T-helper 1 cell treated with Interleukin-12 subunit alpha and Interleukin-12 subunit beta and Interleukin-4 antibody, amounts not matched to agents 30 ng/mL and 1 ng/mL, for 36 hours (primary cell): ENCODE results near the gene EIF2S2. TPM values are rescaled to one million over a fixed set of nuclear protein-coding genes. Genes with fewer than 3 reads are reported as not detected.

ENCODE experiments used
- intact Hi-C: fragments of 100-400 bp; cut with micrococcal nuclease; formaldehyde crosslinking; loops from one replicate; pipeline ENCODE4 v1.15.1; 2024
- total RNA-seq: library from RNA; stranded (reverse); gene quantifications from 2 replicates; pipeline ENCODE4 v1.2.3, GENCODE V29; 2022

EIF2S2 gene
- total RNA-seq, 1 donor from 2014 or later = 70.0 TPM

DNA sequence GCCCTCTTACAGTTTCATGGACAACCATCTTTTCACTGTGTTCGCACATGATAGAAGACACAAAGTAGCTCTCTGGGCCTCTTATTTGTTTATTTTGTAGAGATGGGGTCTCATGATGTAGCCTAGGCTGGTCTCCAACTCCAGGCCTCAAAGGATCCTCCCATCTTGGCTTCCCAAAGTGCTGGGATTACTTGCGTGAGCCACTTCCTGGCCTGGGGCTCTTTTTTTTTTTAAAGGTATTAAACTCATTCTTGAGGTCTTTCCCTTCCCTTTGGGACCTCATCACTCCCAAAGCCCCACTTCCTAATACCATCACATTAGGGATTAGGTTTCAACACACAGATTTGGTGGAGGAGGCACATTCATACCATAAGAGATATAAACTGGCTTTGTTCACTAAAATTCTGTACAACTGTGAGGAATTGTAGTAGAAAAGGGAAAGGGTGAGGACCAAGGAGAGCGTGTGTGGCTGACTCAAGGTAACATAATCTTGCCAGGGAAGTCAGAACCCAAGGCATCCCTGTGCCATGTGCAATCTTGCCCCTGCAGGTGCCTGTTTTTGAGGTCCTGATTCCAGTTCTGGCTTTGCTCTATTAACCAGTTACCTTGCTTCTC lies 45.5 kb downstream of the EIF2S2 start:
- intact Hi-C loops = loop anchor here (5.0 kb wide), 3 partner anchors 254 to 609 kb away; partner anchors contain the start of gene CHMP4B

DNA sequence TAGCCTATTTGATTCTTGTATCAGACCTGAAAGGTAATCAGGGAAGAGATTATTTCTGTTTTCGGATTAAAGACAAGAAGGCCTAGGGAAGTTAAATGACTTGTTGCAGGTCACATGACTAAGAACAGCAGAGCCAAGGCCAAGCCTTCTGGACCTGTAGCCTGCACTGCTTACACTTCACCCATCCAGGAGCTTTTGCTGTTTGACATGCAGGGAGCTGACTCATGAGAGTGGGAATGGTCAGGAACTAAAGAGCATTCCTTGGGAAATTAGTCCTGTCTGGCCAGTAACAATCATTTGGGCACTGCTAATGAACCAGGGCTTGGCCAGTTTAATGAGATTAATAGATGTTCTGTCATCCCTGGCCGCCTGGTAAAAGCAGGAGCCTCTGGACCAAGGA lies 46.8 kb downstream of the EIF2S2 start:
- intact Hi-C loops = loop anchor here (5.0 kb wide), 3 partner anchors 253 to 608 kb away; partner anchors contain the start of gene CHMP4B

DNA sequence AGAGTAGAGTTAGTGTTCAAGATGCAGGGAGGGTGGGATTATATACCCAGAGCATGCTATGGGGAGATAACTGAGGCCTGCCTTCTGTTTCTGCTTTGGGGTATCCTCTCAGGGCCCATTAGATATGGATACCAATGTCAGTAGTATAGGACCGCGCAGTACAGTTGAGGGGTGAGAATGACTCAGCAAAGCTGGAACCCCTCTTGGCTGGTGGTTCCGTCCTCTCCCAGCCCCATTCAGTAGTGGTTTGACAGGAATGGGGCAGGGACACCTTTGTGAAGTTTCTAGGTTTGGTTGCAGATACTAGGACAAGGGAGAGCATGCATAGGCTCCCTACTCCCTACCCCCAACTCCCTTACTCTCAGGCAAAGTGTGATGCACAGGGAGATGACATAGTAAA lies 47.8 kb downstream of the EIF2S2 start:
- intact Hi-C loops = no loop called here

DNA sequence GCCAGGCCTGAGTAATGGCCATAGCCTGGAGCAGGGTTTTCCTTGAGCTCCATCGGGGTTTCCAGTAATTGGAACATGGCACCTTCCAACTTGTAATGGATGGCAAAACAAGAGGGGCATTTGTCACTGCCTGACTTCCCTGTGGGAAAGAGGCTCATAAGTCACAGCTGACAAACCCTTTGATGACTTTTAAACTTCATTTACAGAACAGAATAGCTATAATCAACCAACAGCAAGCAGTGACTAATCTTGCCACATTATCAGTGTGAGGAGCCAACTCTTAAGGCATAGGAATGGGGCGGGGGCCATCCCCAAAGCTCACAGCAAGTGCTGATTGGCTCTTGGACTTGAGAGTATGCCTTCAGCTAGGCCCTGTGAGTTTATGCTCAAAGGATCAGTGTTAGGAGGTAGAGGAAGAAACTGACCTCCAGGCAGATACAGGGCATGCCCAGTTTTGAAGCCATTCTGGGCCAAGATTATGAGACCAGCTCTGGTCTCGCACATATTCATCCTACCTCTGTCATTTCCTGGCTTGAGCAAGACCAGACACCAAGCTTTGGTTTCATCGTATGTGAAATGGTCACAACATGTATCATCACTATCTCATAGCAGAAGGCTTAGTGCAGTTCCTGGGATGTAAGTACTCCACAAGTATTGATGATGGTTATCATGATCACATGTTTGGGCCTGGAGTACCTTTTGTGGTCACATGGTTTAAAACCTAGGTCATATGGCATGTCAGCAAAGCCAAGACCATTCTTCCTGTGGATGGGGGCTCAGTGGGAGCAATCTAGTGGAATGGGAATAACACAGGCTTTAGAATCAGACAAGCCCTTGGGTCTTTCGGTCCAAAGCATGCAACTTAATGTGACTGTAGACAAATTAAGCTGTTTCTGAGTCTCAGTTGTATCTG lies 49.2 kb downstream of the EIF2S2 start:
- intact Hi-C loops = no loop called here

DNA sequence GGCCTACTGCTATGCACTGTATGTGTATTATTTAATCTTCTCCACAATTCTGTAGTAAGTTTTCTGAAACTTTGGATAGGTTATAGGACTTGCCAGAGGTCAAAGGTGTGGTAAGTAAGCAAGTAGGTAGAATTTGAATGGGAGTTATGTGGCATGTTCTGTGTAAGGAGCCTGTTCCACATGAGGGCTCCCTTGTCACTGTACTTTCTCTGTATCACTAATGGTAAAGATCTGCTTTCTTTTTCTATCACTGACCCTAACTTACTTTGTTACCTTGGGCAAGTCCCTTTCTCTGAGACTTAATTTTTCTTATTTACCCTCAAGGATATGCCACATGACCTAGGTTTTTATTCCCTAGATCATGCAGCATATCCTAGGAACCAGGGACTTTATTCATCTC lies 50.3 kb downstream of the EIF2S2 start:
- intact Hi-C loops = no loop called here

DNA sequence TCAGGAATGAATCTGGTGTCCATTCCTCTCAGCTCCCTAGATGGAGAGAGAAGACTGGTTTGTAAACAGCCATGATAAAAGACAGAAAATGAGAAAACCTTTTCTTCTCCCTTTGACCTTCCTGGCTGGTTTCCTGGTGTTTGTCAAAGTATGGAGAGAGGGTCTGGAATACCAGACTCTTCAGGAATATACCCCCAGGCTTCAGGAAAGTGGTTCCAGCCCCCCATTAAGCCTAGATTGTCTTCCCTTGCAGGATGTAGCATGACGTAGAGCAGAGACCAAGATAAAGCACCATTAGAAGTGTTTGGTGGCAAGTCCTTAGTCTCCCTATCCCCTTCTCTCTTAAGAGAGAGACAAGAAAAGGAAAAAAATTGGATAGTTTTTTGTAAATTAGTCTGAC lies 51.1 kb downstream of the EIF2S2 start:
- intact Hi-C loops = no loop called here

DNA sequence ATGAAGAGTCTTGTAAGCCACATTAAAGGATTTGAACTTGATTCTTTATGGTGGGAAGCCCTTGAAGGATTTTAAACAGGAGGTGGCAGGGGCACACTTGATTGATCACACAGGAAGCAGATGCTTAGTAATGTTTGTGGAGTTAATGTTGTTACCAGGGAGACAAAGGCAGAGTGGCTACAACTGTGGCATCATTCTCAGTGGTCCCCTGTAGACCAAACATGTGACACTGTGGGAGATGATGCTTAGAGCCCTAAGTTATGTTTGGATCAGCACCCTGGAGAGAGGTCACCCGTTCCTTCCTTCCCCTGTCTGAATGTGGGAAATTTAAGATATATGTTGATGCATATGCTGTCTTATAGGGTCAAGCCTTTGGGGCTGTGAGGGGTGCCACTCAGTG lies 53.2 kb downstream of the EIF2S2 start:
- intact Hi-C loops = no loop called here

DNA sequence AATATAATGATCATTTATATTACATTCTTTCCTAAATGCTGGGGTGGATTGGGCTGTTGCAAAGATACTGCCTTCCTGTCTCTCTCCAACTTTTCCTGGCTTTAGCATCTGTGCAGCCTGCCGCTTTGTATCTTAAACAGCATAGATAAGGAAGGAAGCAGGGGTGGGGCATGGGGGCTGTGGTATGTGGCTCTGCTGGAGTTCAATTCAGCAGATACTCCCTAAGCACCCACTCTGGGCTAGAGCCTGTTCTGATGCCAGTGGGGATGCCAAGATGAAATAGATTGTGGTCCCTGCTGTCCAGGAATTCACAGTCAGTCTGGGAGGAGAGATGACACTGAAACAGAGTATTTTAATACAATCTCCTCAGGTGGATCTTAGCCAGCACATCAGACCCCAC lies 56.8 kb downstream of the EIF2S2 start:
- intact Hi-C loops = no loop called here

DNA sequence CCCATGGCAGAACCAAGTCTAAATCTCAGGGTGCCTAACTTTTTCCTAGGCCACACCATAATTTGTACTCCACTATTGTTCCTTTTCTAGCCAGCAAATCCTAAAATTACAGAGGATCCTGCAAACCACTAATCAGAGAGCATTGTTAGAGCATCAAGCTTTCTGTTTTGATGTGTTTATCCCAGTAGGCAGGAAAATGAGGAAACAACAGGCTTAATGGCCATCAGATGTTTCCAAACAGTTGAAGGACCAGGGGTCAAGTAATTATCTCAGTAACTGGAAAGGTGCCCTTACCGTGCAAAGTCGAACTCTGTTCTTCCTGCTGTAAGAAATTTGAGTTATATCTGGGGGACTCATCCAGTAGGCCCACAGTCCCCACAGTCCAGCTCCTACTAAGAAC lies 59.6 kb downstream of the EIF2S2 start:
- intact Hi-C loops = no loop called here

DNA sequence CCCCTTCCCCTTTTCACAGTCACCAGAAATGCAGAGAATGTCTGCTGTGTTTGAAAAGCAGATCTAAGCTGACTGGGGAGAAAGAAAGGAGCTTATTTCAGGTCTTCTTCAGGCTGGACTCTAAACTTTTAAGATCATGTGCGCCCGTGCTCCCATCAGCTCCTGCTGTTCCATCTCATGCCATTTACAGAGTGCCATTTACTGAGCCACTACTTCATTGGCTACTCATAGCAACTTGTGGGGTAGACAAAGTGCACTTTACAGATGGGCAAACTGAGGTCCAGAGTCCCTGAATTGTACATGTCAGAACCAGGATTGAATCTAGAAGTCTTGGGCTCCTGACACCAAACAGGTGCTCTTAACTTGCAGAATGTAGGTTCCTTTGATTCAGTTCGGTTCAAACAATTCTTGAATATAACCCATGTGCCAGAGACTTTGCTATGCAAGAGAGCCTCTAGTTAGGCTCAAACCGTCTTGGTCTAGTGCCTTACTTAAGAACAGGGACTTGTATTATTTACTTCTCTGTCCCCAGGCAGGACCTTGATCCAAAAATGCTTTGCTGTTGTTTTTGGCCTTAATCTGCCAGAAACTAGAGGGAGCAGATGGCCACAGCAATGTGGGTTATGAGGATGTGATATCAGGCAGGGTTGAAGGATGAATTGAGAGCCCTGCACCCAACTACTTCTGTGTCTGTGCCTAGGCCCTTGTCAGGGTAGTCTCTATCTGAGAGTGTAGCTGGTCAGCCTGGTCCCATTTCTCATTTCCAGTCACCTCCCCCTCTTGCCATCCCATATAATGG lies 61.9 kb downstream of the EIF2S2 start:
- intact Hi-C loops = no loop called here

DNA sequence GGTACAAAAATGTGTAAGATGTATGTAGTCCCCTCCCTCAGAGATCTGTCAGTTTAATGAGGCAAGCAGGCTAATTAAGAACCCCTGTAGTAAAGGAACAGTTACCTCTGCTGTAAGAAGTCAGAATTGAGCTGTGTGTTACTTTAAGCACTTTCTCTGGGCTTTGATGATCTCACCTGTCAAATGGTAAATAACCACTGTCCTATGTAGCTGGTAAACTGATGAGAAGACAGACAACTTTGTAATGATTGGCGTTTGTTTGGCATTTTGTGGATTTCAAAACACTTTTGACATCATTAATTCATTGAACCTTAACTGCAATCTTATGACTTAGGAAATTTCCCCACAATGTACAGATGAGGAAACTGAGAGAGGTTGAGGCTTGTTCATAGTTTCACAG lies 62.7 kb downstream of the EIF2S2 start:
- intact Hi-C loops = no loop called here

DNA sequence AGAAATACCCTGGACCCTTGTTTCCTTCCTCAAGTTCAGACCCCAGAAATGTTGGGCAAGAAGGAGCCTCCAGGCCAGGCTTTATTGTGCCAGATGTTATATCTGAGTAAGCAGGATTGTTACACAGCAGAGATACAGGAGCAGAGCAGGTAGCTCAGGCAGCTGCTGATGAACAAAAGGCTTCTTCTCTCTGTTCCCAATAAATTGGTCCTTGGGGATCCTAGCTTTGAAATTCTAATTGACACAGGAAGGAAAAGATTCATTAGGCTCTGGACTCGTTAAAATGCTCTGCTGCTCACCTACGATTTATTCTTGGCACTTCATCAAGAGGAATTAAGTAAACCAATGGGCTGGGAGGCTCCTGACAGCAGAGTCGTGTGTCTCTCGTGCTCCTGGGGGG lies 64.1 kb downstream of the EIF2S2 start:
- intact Hi-C loops = no loop called here

DNA sequence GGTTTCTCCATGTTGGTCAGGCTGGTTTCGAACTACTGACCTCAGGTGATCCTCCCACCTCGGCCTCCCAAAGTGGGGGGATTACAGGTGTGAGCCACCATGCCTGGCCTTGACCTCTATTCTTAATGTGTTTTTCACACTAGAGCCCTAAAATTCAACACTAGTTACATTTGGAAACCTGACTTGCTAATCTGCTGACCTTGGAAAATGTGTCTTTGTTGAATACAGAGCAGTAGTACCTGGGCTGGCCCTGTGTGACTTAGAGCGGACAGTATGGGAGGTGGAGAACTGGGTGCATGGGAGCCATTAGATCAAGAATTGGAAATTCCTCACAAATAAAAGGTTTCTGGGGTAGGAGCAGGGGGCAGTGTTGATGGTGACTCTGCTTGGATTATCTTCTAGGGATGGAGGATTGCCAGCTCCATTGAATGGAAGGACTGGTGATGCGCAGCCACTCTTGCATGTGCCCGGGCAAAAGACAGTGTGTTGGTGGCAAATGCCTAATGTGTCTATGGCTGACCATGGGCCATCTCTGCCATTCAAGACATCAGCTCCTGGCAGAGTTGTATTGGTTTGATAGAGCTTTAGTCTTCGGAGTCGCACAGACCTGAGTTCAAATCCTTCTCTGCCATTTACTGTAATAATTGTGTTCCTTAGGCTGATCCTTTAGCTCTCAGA lies 64.9 kb downstream of the EIF2S2 start:
- intact Hi-C loops = no loop called here

DNA sequence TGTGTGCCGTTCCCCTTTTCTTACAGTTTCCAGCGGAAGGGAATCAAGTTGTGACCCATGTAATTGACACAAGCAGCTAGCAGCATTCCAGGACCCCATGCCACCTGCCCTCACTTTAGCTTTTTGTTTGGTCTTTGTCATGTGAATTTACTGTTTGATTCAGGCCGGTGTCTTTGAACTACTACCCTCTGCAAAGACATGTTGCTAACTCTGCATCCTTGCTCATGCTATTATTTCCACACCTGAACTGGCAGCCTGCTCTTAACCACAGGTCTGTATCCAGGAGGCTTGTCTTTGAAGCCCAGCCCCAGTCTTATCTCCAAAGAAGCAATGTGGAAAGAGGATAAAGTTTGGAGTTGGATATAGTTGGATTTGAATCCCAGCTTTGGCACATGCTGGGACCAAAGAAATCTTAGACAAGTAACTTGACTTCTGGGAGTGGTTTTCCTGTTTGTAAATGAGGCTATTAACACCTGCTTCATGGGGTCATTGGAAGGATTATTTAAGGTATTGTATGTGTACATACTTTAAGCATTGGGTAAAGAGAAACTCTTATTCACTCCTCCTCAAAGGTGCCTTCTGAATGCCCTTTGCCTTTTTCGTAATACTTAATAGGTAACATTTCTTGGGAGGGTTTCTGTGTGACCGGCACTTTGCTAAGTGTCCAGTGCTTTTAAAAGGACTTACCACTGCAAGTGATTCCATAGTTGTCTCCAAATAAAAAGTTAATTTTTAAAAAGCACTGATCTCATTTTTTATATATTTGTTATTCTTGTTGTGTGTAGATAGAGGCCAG lies 65.9 kb downstream of the EIF2S2 start:
- intact Hi-C loops = no loop called here

DNA sequence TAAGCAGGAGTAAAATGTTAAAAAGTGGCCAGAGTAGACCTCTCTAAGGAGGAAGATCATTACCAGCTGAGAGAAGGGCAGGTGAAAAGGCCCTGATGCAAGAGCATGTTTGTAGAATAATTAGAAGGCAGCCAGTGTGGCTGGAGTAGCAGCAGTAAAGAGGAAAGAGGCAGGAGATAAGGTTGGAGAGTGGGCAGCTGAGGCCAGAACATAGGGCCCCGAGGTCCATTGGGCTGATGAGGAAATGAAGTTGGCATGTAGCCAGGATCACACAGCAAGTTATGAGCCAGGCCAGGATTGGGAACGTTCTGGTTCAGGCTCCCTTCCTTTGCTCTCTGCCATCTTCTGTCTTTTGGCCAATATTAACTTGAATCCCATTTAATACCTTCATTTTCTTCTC lies 66.7 kb downstream of the EIF2S2 start:
- intact Hi-C loops = no loop called here

DNA sequence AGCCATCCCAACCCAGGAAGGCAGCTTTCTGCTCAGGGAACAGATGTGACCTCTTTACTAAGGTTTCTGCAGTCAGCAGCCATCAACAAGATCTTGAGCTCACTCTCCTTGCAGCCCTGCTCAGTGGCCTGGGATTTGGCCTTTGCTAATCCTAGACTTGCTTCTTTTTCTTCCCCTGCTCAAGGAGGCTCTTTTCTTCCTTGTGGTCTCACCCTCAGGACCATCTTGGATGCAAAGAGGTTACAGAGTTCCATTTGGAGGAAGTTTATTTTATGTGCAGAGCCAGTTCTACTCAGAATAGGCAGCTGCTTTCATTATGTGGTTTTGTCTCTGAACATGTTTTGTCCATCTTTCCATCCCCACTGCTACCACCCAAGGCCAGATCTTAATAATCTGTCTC lies 69.0 kb downstream of the EIF2S2 start:
- intact Hi-C loops = no loop called here

DNA sequence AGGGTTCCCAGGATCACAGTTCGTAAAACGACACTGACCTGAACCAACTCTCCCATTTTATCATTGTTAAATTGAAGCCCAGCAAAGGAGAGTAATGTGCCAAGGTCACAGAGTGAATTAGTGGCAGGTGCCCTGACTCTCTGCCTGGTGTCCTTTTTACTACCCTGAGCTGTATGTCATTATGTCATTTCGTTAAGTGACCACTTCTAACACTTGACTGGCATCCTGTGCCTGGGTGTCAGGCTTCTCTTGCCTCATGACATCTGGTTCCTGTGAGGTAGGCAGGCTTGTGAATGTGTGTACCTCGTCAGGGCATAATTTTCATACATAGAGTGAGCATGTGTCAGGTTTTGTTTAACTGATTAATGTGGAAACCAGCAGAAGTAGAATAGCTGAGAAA lies 69.8 kb downstream of the EIF2S2 start:
- intact Hi-C loops = no loop called here

DNA sequence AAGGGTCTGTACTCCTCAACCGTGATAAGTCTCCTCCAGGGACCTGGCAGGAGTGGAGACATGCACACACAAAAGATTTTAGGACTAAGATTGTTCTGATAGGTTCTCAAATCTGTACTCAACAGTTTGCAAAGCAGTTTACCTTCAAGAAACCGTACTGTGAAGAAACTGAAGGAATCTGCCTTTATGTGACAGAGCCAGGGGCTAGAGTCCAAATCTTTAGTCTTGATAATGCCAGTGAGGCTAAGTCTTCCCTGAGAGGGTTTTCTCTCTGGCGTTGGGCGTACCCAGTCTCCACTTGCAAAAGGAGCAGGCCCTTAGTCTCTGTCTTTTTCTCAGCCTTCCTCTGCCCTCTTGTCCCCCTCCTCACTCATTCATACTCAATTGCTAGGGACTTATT lies 70.8 kb downstream of the EIF2S2 start:
- intact Hi-C loops = no loop called here

DNA sequence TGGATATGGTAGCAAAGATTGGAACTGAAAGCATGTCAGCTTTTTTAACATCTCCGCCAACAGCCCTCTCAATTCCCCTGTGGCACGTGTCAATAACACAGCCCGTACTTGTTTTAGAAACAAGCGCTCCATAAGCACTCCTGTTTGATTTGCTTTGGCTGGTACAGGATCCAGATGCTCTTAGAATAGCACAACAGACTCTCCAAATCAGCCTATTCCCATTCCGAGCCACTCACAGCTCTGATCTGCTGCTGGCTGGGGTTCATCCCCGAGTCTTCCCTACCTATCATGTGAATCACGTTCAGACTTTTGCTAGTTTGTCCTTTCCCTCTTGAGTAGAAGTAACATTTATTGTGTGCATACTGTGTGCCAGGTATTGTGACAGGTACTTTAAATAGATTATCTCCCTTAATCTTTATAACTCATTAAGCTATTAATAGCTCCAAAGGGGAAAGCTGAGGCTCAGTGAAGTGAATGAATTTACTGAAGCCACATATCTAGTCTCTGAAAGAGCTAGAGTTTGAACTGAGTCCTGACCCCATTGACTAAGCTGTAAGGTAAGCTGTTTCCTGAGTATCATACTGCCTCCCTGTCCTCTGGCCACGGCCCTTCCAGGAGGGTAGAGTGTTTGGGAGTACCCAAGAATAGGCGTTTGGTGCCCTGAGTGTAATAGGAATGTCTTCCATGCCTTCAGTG lies 71.6 kb downstream of the EIF2S2 start:
- intact Hi-C loops = no loop called here
